SK-N-SH (cell line): ENCODE results near the gene RIC8B. TPM values are rescaled to one million over a fixed set of nuclear protein-coding genes. Genes with fewer than 3 reads are reported as not detected.

Source experiments
- CTCF ChIA-PET: fragments of 300-600, 350-600 bp; formaldehyde crosslinking; extraction: SDS; loops from one replicate; lab custom pipeline; 2021; lab: Yijun Ruan, JAX
- POLR2A ChIA-PET: fragments of 350-600 bp; sonication (Branson Sonifier 250); formaldehyde crosslinking; extraction: SDS; loops from one replicate; lab custom pipeline; 2020; ENCODE audit warnings: antibody characterized with exemption, inconsistent platforms; lab: Yijun Ruan, JAX
- DNase-seq: peaks from one replicate; pipeline ENCODE4 v3.0.0; 2012
- H2AFZ ChIP-seq: fragments of 200-600 bp; sonication (generic); 2 replicates; pipeline ENCODE4 v1.8.1; 2016; ENCODE audit warnings: antibody characterized with exemption, mild to moderate bottlenecking, low read depth
- H3F3A ChIP-seq: fragments of 200-600 bp; sonication (generic); replicated peaks from 2 replicates; pipeline ENCODE3; 2016; ENCODE audit warnings: antibody characterized with exemption, mild to moderate bottlenecking; ENCODE audit not compliant: insufficient read depth
- H3K27ac ChIP-seq, 2 experiments: fragments of 200-500 bp in 1 of 2; fragments of 200-600 bp in 1 of 2; sonication (Bioruptor generic) in 1 of 2; sonication (generic), shearing (Covaris generic) in 1 of 2; 2 replicates each; pipeline versions ENCODE4 v1.5.1 to v1.6.1; 2014 to 2016; ENCODE audit warnings: low read depth in 2 of 2, inconsistent platforms in 1 of 2, low read length in 1 of 2, mild to moderate bottlenecking in 1 of 2, mixed read lengths in 1 of 2
- H3K27me3 ChIP-seq: fragments of 200-600 bp; sonication (generic), shearing (Covaris generic); 2 replicates; pipeline ENCODE4 v1.6.1; 2016; ENCODE audit warnings: mixed run types; ENCODE audit not compliant: insufficient read depth
- H3K36me3 ChIP-seq, 2 experiments: fragments of 200-500 bp in 1 of 2; fragments of 200-600 bp in 1 of 2; sonication (Bioruptor generic) in 1 of 2; sonication (generic) in 1 of 2; replicated peaks in 1 of 2; 2 replicates each; pipeline versions ENCODE3 to v1.5.1; 2014 to 2016; ENCODE audit warnings: low read length in 1 of 2, mild to moderate bottlenecking in 1 of 2; ENCODE audit not compliant: insufficient read depth in 2 of 2, control insufficient read depth in 1 of 2
- H3K4me1 ChIP-seq, 2 experiments: fragments of 200-500 bp in 1 of 2; fragments of 200-600 bp in 1 of 2; sonication (Bioruptor generic) in 1 of 2; sonication (generic), shearing (Covaris generic) in 1 of 2; 2 replicates each; pipeline versions ENCODE4 v1.5.1 to v1.6.1; 2014 to 2016; ENCODE audit warnings: low read depth in 1 of 2, low read length in 1 of 2, mixed run types in 1 of 2; ENCODE audit not compliant: insufficient read depth in 2 of 2, control insufficient read depth in 1 of 2
- H3K4me2 ChIP-seq: fragments of 200-600 bp; sonication (generic), shearing (Covaris generic); 2 replicates; pipeline ENCODE4 v1.6.1; 2017; ENCODE audit warnings: mixed run types
- H3K4me3 ChIP-seq, 2 experiments: fragments of 200-500 bp in 1 of 2; fragments of 200-600 bp in 1 of 2; sonication (Bioruptor generic) in 1 of 2; sonication (generic), shearing (Covaris generic) in 1 of 2; 2 replicates each; pipeline versions ENCODE4 v1.5.1 to v1.8.1; 2014 to 2016; ENCODE audit warnings: low read depth in 2 of 2, inconsistent platforms in 1 of 2, low read length in 1 of 2, mild to moderate bottlenecking in 1 of 2, mixed read lengths in 1 of 2, moderate library complexity in 1 of 2
- H3K79me2 ChIP-seq: fragments of 200-600 bp; sonication (generic); 2 replicates; pipeline ENCODE4 v1.8.1; 2017; ENCODE audit warnings: mild to moderate bottlenecking; ENCODE audit not compliant: insufficient read depth
- H3K9ac ChIP-seq: fragments of 200-600 bp; sonication (generic); 2 replicates; pipeline ENCODE4 v1.6.1; 2017; ENCODE audit warnings: mixed run types
- H3K9me2 ChIP-seq: fragments of 200-600 bp; sonication (generic); 2 replicates; pipeline ENCODE4 v1.6.1; 2017; ENCODE audit warnings: mixed run types
- H3K9me3 ChIP-seq: fragments of 200-600 bp; sonication (generic); 2 replicates; pipeline ENCODE4 v1.6.1; 2017; ENCODE audit warnings: mixed run types, mild to moderate bottlenecking, moderate library complexity
- H4K20me1 ChIP-seq: fragments of 200-600 bp; sonication (generic); 2 replicates; pipeline ENCODE4 v1.6.1; 2017; ENCODE audit warnings: mild to moderate bottlenecking, mixed run types; ENCODE audit not compliant: insufficient read depth
- CHD2 ChIP-seq: fragments of 150-350 bp; IDR thresholded peaks from 2 replicates; pipeline ENCODE4 v1.6.1; 2018; ENCODE audit warnings: low read length; ENCODE audit not compliant: partially characterized antibody
- ELF1 ChIP-seq: IDR thresholded peaks from 2 replicates; pipeline ENCODE4 v1.4.0; 2012
- EZH2phosphoT487 ChIP-seq: fragments of 200-600 bp; sonication (generic); IDR thresholded peaks from 2 replicates; pipeline ENCODE4 v1.6.1; 2017; ENCODE audit warnings: low read depth, mixed run types, mild to moderate bottlenecking, antibody characterized with exemption, moderate library complexity, borderline replicate concordance
- FOSL2 ChIP-seq: IDR thresholded peaks from 2 replicates; pipeline ENCODE4 v1.4.0; 2012; ENCODE audit warnings: low read depth, mild to moderate bottlenecking, moderate library complexity, borderline replicate concordance
- FOXJ3 ChIP-seq: sonication (generic); formaldehyde crosslinking; IDR thresholded peaks from 2 replicates; pipeline ENCODE4 v1.5.1; 2020; ENCODE audit warnings: mild to moderate bottlenecking, missing genetic modification reagents
- GABPA ChIP-seq: IDR thresholded peaks from 2 replicates; pipeline ENCODE4 v1.4.0; 2012; ENCODE audit warnings: low read depth, mild to moderate bottlenecking
- JUND ChIP-seq: IDR thresholded peaks from 2 replicates; pipeline ENCODE4 v1.4.0; 2012
- MEF2A ChIP-seq: IDR thresholded peaks from 2 replicates; pipeline ENCODE4 v1.4.0; 2012; ENCODE audit warnings: low read depth, borderline replicate concordance
- MXI1 ChIP-seq: IDR thresholded peaks from 2 replicates; pipeline ENCODE4 v1.6.1; 2012; ENCODE audit warnings: mild to moderate bottlenecking, low read depth, low read length, improper control_type of control experiment
- REST ChIP-seq: IDR thresholded peaks from 2 replicates; pipeline ENCODE4 v1.6.1; 2012; ENCODE audit warnings: mild to moderate bottlenecking, low read depth, low read length, moderate library complexity
- SMC3 ChIP-seq: IDR thresholded peaks from 2 replicates; pipeline ENCODE4 v1.6.1; 2012; ENCODE audit warnings: low read depth, low read length, improper control_type of control experiment
- YY1 ChIP-seq: IDR thresholded peaks from 2 replicates; pipeline ENCODE4 v1.4.0; 2012; ENCODE audit warnings: low read depth, mild to moderate bottlenecking
- ZBTB33 ChIP-seq: IDR thresholded peaks from 2 replicates; pipeline ENCODE4 v1.4.0; 2012; ENCODE audit warnings: low read depth, borderline replicate concordance
- WGBS: methylation state at CpG from one replicate; pipeline ENCODE4 v1.1.6; 2017; ENCODE audit warnings: low lambda C conversion rate; 5-methylcytosine and 5-hydroxymethylcytosine counted together
- polyA plus RNA-seq, 3 experiments: library from polyadenylated mRNA; depleted of rRNA; stranded (reverse); fragments of >200 nt; gene quantifications; 2 replicates each; pipeline ENCODE4 v1.2.3, GENCODE V29; 2012
- TF ChIP-seq, protein P1 (sequence below): IDR thresholded peaks from 2 replicates; pipeline ENCODE4 v1.4.0; 2012; ENCODE audit warnings: low read depth, borderline replicate concordance
- TF ChIP-seq, protein P2 (sequence below): fragments of 150-350 bp; IDR thresholded peaks from 2 replicates; pipeline ENCODE4 v1.6.1; 2017; ENCODE audit warnings: antibody characterized with exemption, low read length, low read depth, borderline replicate concordance

RIC8B gene
- polyA plus RNA-seq, 1 of the 3 experiments (the other 2 are of a cell fraction), result 6.2 TPM

GRCh38 chr12:106801167-106801708 lies 26.8 kb downstream of the RIC8B start:
- Histone ChIP-seq H3K79me2 (no peaks in the 10 kb centered on the region; the same call in 1 of the 2 replicates), H3K27me3 (no peaks in the 10 kb centered on the region), H3K4me2 (no peak overlapping the region), H3K27ac (no peak overlapping the region), H3K9me2 (no peaks in the 10 kb centered on the region), H2AFZ (no peak overlapping the region), H3K9me3 (no peaks in the 10 kb centered on the region), H3K4me3 (no peak overlapping the region), H4K20me1 (no peaks in the 10 kb centered on the region), H3F3A (peaks cover 3% of the 10 kb centered on the region), H3K36me3 (peaks cover 15 to 28% of the 10 kb centered on the region in 2 experiments), H3K9ac (no peak overlapping the region), H3K4me1 (no peaks in the 10 kb centered on the region)
- no peak for DNase-seq
- ChIA-PET POLR2A (no interaction called here), CTCF (interaction anchor here (0.6 kb wide), 1 partner anchor 247 kb away, joined by 3 read pairs; no protein-coding TSS in a partner anchor)
- TF ChIP-seq FOXJ3 (CRISPR knock-in tag) (no peak), ELF1 (no peak), CHD2 (no peak), GABPA (no peak), SMC3 (no peak), REST (no peak), JUND (no peak), MEF2A (no peak), YY1 (no peak), EZH2phosphoT487 (no peak), ZBTB33 (no peak), MXI1 (no peak), FOSL2 (no peak)
- TF ChIP-seq, protein P1, sequence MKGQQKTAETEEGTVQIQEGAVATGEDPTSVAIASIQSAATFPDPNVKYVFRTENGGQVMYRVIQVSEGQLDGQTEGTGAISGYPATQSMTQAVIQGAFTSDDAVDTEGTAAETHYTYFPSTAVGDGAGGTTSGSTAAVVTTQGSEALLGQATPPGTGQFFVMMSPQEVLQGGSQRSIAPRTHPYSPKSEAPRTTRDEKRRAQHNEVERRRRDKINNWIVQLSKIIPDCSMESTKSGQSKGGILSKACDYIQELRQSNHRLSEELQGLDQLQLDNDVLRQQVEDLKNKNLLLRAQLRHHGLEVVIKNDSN, result no peak
- TF ChIP-seq, protein P2, sequence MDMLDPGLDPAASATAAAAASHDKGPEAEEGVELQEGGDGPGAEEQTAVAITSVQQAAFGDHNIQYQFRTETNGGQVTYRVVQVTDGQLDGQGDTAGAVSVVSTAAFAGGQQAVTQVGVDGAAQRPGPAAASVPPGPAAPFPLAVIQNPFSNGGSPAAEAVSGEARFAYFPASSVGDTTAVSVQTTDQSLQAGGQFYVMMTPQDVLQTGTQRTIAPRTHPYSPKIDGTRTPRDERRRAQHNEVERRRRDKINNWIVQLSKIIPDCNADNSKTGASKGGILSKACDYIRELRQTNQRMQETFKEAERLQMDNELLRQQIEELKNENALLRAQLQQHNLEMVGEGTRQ, result no peak
- WGBS, result 88% methylated on average over 1 of the region's 1 CpG
